GM19035 (cell line): Measurements from ENCODE around the gene TUNAR.

Experiments used
- ATAC-seq: cut with Tn5 transposase; IDR thresholded peaks from one replicate; pipeline ENCODE4 v1.9.1; 2021; ENCODE audit not compliant: unreplicated experiment

Gene TUNAR

DNA sequence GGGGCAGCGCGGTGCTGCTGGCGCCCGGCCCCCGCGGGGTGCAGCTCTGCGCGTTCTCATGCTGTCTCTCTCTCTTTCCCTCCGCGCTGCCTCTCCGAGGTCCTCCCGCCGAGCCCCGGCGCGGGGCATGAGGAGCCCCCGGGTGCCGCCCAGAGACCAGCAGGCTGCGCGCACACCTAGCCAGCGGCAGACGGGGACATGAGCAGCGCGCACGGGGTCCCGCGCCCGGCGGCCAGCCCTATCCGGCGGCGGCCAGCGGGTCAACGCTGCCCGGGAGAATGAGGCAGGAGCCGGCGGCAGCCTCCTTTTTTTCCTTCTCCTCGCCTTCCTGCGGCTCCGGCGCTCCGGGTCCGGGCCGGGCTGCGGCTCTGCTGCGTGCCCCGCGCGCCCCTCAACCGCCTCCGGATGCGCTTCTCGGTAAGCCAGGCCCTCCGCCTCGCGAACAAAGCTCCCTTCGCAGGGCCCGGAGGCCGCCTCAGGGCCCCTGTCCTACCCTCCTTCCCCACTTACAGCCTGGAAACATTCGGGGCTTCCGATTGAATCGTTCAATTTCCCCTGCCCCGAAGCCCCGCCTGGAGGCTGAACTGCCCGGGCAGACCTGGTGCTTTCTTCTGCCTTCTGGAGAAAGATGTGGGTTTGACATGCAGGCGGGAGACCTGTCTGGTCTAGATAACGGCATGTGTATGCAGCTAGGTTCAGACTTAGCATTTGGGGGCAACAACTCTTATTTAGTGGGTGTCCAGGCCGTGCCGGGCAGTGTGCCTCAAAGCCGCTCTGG, at the start of gene TUNAR:
Gene TUNAR, plus strand, starts transcription at position 72 of the 778 bp plus-strand sequence.
- ATAC-seq = no peak

DNA sequence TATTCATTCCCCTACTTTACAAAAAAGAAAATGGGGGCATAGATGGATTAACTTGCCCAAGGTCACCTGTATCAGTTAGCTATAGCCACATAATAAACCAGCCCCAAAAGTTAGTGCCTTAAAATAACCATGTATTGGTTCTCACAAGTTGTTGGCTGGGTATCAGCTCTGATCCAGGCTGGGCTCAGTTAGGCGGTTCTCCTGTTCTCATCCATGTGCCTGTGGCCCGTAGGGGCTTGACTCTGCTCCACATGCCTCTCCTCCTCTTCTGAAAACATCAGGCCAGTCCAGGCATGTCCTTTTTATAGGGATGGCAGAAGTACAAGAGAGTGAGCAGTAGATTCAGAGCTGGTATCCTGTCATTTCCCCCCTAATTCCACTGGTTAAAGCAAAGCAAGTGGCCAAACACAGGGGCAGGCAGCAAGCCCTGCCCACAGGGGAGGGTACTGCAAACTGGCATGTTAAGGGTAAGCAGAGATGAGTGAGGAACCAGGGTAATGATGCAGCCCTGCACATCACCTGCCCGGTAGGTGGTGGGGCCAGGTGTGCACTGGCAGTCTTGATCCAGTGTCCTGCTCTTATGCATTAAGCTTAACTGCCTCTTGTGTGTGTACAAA, 47.9 kb upstream of the TUNAR start:
- ATAC-seq = no peak

DNA sequence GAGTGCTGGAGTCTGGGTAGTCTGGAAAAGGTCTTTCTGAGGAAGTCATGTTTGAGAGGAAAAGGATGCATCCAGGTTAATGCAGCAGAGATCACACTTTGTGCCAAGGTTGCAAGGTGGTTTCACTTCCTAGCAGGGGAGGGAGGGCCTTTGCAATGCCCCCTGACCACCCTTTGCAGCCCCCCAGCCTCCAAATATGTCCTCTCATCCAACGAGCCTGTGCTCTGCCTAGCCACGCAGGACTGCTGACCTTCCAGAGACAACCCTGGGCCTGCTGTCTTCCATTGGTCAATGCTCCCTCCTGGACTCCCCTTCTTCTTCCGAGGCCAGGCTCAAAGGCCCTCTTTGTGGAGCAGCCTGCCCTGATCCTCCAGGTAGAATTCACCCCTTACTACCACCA, 47.3 kb upstream of the TUNAR start:
- ATAC-seq = no peak

DNA sequence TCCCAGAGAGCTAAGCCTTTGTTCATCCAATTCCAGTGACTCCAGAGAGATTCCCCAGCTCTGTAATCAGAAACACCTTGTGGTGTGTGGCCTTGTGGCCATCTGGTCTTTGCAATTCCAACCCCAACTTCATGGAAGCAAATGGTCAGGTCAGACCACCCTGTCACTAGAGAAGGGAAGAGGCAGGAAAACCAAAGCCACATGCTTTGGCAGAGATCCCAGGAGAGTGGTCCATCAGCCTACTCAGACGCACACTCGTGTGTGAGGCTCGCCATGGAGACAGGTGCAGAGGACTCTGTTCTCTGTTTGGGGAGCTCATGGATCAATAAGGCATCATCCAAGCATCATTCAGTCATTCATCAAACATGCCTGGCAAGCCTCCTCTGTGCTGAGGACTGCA, 46.2 kb upstream of the TUNAR start:
- no peak for ATAC-seq

DNA sequence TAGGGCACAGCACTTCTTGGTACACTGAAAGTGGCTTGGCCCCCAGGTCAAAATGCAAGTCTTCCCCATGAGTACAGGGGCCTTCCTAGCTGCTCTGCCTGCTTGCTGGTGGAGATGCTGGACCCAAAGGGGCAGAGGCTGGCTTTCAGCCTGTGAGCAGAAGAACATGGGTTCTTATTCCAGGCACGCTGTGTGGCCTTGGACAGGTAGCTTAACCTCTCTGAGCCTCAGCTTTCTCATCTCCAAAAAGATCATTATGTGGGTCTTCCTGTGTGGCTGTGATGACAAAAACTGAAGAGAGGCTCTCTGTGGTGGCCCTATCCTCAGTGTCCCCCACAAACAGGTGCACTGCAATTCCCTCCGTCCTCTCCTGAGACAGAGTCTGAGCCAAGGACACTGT, 45.6 kb upstream of the TUNAR start:
- ATAC-seq = no peak

DNA sequence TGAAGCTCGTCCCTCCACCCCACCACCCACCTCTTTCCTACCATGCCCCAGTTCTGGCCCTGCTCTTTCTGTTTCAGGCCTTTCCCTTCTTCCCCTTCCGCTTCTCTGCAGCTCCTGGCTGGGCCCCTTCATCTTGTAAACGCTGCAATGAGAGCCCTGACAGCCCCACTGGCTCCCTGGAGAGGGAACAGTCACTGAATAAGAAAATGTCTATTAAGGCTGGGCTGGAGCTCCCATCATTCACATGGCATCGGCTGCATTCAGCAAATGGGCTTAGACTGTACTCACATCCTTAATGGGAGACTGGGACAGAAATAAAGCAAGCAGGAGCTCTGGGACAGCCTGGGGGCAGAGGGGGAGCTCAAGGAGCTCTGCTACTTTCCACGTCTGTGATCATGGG, 45.2 kb upstream of the TUNAR start:
- ATAC-seq = no peak

DNA sequence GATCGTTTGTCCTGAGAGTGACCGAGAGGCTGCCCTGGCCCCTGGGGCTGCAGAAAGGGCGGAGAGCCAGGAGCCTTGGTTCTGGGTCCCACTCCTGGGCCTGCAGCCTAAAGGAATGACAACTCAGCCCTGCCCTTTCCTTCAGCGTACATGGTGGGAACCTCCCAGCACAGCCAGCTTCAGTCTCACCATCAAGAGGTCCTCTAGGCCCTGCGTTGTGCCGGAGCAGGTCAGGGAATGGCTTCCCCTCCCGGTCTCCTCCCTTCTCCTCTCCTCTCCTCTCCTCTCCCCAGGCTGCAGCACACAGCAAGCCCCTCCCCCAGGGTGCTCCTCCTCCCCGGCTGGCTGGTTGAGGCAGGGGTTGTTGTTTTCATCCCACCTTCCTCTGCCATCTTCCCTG, 44.6 kb upstream of the TUNAR start:
- no peak for ATAC-seq

- no peak for ATAC-seq
These were observed 43.2 kb upstream of the TUNAR start for GRCh38 chr14:95833429-95833828.

DNA sequence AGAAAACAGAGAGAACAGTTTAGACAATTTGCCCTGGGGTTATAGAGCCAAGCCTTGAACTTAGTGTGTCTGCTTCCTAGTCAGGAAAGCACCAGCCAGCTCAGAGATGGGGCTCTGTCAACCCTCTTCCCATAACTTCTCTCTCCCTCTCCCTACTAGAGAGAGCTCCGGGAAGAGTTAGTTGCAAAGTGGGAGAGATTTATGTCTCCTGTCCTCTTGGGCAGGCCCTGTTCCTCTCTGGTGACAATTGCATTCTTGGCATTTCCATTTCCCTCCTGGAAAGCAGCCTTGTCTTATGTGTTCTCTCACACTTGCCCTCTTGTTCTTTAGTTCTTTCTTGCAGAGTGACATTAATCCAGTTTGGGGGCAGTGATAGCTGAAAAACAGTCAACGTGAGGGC, 42.1 kb upstream of the TUNAR start:
- no peak for ATAC-seq

- no peak for ATAC-seq
These were observed 41.4 kb upstream of the TUNAR start for GRCh38 chr14:95835121-95835730.

GRCh38 chr14:95838862-95839261, 37.8 kb upstream of the TUNAR start:
- ATAC-seq = no peak

- no peak for ATAC-seq
These were observed 36.4 kb upstream of the TUNAR start for GRCh38 chr14:95840094-95840700.

GRCh38 chr14:95841668-95842067, 35.0 kb upstream of the TUNAR start:
- no peak for ATAC-seq

- ATAC-seq = no peak
These were observed 26.9 kb upstream of the TUNAR start for GRCh38 chr14:95849761-95850160.

GRCh38 chr14:95850429-95850828, 26.2 kb upstream of the TUNAR start:
- no peak for ATAC-seq

DNA sequence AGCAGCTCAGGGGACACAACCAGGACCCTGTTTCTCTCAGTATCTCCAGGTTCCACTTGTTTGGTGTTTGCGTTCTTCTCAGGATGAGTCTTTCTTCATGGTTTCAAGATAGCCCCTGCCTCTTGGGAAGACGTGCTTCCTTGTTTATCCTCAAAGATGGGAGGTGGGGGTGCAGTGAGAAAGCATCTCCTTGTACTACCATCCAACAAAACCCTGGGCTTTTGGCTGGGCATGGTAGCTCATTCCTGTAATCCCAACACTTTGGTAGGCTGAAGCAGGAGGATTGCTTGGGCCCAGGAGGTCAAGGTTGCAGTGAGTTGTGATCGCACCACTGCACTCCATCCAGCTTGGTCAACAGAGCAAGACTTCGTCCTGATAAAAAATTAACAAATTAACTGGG, 21.0 kb upstream of the TUNAR start:
- ATAC-seq = no peak

DNA sequence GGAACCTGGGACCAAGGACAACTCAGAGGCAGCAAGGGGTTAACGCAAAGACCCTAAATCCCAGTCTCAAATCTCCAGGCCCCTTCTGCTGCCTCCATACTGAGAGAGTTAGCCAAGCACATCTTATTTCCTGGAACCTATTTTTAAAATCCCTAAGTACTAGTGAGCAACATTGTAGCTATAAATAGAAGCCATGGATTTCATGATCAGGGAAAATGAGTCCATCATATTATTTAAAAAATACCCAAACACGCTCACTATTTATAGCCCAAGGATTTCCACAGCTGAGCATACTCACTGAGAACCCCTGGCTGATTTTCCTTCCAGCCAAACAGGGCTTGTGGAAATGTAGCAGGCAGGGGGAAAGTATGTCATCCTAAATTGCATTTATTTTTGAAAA, 19.4 kb upstream of the TUNAR start:
- no peak for ATAC-seq

DNA sequence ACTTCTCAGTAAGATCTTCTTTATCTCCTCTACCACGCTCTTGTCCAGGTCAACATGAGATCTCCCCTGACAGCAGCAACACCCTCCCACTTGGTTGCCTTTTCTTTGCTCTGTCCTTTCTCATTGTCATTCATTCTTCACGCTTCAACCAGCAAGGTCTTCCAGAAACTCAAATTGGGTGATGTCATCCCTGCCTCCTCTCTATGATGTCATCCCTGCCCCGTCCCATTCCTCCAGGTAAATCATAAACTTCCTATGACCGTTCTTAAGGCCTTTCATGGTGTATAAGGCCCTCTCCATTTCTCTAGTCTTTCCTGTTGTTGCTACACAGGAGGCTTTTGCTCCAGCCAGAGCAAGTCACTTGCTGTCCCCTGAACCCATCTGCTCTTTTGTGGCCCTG, 17.7 kb upstream of the TUNAR start:
- ATAC-seq = no peak

- ATAC-seq = no peak
These were observed 14.4 kb upstream of the TUNAR start for GRCh38 chr14:95862243-95862642.

DNA sequence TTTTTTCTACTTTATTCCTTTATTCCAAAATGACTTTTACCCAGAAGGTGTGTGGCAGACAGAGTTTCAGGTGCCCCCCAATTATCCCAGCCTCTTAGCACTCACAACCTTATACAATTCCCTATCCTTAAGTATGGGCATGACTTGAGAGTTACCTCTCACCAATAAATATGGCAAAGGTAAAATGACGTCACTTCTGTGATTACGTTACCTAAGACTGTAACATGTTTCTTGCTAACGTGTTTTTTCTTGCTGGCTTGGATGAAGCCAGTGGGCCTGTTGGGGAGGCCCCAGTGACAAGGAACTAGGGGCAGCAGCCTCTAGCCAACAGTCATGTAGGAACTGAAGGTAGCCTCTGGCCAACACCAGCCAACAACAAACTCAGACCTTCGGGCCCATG, 13.3 kb upstream of the TUNAR start:
- no peak for ATAC-seq

DNA sequence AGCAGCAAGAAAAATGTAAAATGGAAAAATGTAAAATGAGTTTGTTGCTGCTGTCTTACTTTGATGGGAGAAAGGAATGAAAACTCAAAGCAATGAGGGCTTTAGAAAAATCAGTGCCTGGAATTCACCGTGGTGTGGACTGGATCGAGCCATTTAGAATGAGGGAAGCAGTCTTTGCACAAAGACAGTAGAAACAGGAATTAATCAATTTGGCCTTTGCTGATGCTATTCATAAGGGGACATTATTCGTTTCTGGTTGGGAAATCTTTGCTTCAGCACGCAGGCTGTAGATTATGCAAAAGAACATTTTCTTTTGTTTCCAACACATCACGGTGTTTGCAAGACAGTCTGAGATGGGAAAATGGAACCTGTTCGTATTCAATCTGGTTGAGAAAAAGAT, 6.9 kb upstream of the TUNAR start:
- ATAC-seq = no peak

GRCh38 chr14:95870772-95871171, 5.9 kb upstream of the TUNAR start:
- ATAC-seq = no peak
